Endometrial microvascular endothelial cells (primary cell): ENCODE data around the gene IGLON5. TPM values are rescaled to one million over a fixed set of nuclear protein-coding genes. Genes with fewer than 3 reads are reported as not detected.

ENCODE experiments used
- in situ Hi-C: cut with HindIII; loops from 2 replicates; pipeline ENCODE4 v1.10.0; 2017; ENCODE audit warnings: low sequenced_read_pairs, low pct_unique_long_range_greater_than_20kb; ENCODE audit errors: inconsistent ontology term
- total RNA-seq: library from RNA; depleted of rRNA; stranded (reverse); fragments of >200 nt; gene quantifications from one replicate; pipeline ENCODE4 v1.2.3, GENCODE V29; 2015; ENCODE audit errors: inconsistent ontology term

Gene IGLON5
- total RNA-seq, result not detected

GRCh38 chr19:51311351-51312257 is at the start of gene IGLON5:
Gene IGLON5 (plus strand): TSS chr19:51311644. CDS start chr19:51311848, 204 bp downstream.
- in situ Hi-C loops, result no loop called here

GRCh38 chr19:51263808-51264207 is 47.6 kb upstream of the IGLON5 start:
- in situ Hi-C loops, result no loop called here

- in situ Hi-C loops, result no loop called here
Observed at GRCh38 chr19:51271067-51271466, 40.4 kb upstream of the IGLON5 start.

GRCh38 chr19:51272183-51272810 is 39.1 kb upstream of the IGLON5 start:
- in situ Hi-C loops, result no loop called here

GRCh38 chr19:51274049-51274770 is 37.2 kb upstream of the IGLON5 start:
- in situ Hi-C loops, result no loop called here

- in situ Hi-C loops, result no loop called here
Observed at GRCh38 chr19:51277112-51277511, 34.3 kb upstream of the IGLON5 start.

GRCh38 chr19:51282335-51282734 is 29.1 kb upstream of the IGLON5 start:
- in situ Hi-C loops, result no loop called here

- in situ Hi-C loops, result no loop called here
Observed at GRCh38 chr19:51285682-51286081, 25.8 kb upstream of the IGLON5 start.

- in situ Hi-C loops, result no loop called here
Observed at GRCh38 chr19:51289635-51290034, 21.8 kb upstream of the IGLON5 start.

GRCh38 chr19:51292971-51293370 is 18.5 kb upstream of the IGLON5 start:
- in situ Hi-C loops, result no loop called here

- in situ Hi-C loops, result no loop called here
Observed at GRCh38 chr19:51293571-51294210, 17.8 kb upstream of the IGLON5 start.

GRCh38 chr19:51294211-51294976 is 17.1 kb upstream of the IGLON5 start:
- in situ Hi-C loops, result no loop called here

- in situ Hi-C loops, result no loop called here
Observed at GRCh38 chr19:51294977-51295375, 16.5 kb upstream of the IGLON5 start.

GRCh38 chr19:51295382-51296126 is 15.9 kb upstream of the IGLON5 start:
- in situ Hi-C loops, result no loop called here

- in situ Hi-C loops, result no loop called here
Observed at GRCh38 chr19:51296336-51297093, 14.9 kb upstream of the IGLON5 start.

GRCh38 chr19:51297406-51297805 is 14.0 kb upstream of the IGLON5 start:
- in situ Hi-C loops, result no loop called here

- in situ Hi-C loops, result no loop called here
Observed at GRCh38 chr19:51301266-51301665, 10.2 kb upstream of the IGLON5 start.
